GM19468 (cell line): Measurements from ENCODE around the gene ADORA1.

ENCODE experiments used
- ATAC-seq: cut with Tn5 transposase; IDR thresholded peaks from one replicate; pipeline ENCODE4 v1.9.1; 2021; ENCODE audit warnings: mild to moderate bottlenecking, moderate library complexity, moderate number of reproducible peaks; ENCODE audit not compliant: unreplicated experiment; ENCODE audit errors: extremely low read depth

Gene ADORA1

DNA sequence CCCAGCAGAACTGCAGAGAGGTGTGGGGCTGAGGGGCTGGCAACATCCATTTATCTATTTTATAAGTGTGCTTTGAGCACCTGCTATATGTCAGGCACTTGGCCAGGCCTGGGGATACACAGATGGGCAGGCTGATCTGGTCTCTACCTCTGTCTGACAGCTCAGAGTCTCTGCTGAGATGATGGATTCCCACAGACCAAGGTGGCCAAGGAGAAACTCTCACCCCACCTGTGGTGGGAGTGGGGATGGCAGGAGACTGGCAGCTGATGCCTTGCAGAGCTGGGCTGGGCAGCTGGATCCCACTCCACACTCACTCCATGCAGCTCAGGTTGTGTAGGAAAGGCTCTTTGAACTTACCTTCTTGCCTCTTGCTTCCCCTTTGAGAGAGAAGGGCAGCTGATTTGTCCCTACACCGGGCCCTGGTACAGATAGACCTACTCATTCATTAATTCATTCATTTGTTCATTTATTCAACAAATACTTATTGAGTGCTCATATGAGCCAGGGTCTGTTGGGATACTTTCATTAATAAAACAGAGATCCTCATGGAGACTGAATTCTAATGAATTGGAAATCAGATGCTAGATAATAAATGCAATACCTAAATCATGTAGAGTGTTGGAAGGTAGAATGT, 9.0 kb downstream of the ADORA1 start:
- no peak for ATAC-seq

DNA sequence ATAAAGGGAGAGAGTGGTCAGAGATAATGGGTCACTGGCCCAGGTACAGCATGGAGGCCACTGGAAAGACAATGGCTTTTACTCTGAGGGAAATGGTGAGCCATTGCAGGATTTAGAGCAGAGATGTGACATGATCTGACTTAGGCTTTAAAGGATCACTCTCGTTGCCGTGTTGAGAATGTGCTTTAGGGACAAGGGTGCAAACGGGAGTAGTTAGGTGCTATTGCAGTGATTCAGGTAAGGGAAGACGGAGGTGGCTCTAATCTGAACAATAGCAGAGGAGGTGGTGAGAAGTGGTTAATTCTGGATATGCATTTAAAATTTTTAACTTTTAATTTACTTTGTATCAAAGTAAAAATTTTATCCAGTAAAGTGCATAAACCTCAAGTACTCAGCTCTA, 9.8 kb downstream of the ADORA1 start:
- ATAC-seq = no peak

DNA sequence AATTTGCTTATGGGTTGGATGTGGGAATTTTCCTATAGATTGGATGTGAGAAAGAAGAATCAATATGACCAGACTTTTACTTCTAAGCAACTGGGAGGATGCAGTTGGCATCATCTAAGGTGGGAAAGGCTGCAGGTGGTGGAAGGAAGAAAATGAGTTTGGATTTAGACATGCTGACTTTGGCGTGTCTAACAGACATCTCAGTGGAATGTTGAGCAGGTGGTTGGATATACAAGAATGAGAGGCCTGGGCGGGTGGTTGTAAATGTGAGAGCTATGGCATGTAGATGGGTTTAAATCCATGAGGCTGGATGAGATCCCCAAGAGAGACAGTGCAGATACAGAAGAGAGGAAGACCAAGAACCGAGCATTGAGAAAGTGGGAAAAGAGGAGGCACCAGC, 10.5 kb downstream of the ADORA1 start:
- no peak for ATAC-seq

DNA sequence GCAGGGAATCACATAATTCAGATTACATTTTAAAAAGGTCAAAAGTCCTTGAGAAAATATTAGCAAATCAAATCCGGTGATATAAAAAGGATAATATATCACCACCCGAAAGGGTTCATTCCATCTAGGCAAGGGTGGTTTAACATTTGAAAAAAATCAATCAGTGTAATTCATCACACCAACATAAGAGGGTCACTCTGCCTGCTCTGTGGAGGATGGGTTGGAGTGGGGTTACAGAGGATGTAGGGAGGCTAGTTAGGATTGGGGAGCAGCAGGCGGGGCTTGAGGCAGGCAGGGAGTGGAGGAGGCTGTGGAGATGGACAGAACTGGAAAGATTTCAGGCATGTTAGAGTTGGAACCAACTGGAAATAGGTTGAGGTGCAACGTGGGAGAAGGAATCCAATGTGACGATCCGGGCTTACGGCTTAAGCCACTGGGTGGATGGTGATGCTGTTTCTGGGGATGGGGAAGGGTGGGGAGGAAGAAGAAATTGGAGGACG, 12.5 kb downstream of the ADORA1 start:
- ATAC-seq = no peak

DNA sequence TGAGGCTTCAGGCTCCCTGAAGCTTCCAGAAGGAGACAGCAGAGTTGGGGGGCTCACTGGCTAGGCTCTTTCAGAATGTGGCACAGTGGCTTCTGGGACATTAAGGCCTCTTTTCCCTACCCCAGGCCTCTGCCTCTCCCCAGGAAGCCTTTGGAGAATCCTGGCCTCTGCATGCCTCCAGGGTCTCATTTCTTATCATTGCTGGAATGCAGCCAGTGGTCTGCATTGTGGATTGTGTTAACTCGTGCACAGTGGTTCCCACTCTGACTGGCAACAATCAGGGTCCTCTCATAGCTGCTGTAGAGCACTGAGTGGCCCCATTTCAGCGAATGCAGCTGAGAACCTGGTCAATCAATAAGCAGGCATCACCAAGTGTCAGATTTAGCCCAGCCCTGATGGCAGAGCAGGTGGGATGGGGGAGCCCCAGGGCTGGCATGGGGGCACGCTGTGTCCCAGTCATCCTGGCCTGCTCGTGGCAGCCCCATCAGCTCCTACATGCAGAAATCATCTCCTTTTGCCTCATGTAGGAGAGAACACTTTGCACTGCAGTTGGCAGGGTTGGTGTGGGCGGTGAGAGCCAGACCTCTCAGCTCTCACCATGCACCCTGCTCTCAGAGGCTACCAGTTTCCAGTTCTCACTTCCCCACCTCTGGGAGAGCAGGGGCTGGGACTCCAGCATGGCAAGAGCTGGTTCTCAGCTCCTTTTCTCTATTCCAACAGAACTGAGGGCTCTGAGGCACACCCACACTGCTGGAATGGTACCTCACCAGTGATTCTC, 13.4 kb downstream of the ADORA1 start:
- ATAC-seq = no peak

DNA sequence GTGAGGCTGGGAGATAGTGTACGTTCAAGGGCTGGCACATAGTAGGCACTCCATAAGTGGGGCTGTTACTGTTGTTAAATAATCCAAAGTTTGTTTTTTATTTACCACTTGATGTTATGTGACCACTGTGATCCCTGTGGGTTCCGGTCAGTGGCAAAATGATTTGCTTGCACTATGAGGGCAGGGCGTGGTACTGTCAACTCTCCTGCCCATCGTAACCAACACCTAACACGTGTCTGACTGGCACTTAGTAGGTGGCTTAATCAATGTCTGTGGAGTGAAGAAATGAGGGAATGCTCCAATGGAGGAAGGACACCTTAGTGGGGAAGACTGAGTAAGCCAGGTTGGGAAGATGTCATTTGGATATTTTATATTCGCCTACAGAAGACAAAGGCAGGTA, 14.6 kb downstream of the ADORA1 start:
- ATAC-seq = no peak

DNA sequence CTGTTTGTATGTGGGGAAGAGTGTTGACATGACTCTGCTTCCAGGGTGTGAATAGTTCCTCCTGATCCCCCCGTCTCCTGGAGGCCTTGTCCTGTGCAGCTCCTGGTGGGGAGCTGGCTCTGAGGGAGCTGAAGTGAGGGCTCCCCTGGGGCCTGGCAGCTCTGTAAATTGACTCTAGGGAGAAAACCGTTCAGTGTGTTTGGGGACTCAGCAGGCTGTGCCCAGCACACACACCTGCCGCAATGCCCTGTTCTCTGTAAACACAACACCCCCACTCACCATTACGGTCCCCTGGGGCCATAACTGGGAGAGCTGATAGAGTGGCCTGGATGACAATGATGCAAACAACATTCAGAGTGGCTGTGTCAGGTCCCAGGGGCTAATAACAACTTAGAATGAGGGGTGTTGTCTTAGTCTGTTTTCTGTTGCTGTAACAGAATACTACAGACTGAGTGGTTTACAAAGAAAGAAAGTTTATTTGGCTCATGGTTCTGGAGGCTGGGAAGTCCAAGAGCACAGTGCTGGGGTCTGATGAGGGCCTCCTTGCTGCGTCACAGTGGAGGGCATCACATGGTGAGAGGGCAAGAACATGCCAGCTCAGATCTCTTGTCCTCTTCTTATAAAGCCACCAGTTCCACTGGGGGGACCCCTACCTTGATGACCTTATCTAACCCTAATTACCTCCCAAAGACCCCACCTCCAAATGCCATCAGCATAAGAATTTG, 15.3 kb downstream of the ADORA1 start:
- ATAC-seq = no peak

DNA sequence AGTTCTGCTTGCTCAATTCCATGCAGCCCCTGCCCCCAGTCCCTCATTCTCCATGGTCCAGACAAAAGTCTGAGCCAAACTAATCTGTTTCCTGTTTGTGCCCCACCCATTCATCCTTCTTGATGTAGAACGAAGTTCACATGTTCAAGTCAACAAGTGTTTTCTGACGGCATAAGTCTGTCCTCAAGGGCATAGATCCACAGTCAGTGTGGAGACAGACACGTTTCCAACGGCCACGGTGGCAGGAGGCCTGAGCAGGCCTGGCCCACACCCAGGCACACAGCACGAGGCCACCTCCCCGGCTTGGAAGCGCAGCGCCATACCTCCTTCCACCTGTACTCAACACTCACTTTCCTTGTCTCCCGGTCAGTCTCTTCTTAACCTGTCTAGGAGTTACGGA, 16.1 kb downstream of the ADORA1 start:
- no peak for ATAC-seq

DNA sequence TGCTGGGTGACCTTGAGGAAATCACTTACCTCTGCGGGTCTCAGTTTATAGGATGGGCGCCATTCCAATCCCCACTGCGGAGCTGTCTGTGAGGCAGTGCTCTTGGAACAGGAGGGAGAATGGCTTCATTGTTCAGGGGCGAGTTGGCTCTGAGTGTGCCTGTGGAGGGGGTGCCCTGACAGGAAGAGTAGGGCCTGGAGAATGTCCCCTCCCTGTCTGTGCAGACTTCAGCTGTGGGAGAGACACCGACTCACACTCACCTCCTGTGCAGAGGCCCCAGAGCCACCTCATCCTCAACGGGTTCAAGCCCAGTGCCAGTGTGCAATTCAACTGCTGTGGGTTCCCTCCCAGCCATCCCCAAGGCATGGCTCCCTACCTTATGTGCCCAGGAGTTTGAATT, 17.1 kb downstream of the ADORA1 start:
- no peak for ATAC-seq

DNA sequence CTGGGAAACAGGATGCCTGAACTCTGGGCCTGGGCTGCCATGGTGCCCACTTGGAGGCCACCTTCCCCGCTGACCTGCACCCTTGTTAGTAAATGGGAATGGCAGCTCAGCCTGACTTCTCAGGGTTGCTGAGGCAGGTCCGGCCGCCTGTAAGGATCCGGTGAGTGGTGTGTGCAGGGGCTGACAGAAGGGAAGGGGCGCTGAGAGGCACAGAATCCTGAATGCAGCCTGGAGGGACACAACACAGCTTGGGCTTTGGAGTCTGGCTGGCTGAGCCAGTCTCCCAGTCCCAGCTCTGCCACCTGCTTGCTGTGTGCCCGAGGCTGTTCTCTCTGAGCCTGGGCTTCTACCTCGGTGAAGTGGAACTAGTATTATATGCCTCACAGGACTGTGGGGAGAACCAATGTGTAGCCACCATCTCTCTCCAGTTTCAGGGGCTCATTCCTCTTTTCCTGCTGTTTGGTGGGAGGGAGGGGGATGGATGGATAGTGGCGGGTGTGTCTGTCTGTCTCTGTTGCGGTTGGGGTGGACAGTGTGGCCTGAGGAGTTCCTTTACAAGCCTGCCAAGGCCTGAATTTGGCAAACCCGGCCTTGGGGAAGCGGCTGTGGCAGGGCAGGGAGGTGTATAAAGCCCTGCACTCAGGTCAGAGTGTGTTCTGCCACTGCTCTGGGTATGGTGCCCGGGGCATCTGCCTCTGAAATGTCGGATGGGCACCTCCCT, 18.0 kb downstream of the ADORA1 start:
- no peak for ATAC-seq

DNA sequence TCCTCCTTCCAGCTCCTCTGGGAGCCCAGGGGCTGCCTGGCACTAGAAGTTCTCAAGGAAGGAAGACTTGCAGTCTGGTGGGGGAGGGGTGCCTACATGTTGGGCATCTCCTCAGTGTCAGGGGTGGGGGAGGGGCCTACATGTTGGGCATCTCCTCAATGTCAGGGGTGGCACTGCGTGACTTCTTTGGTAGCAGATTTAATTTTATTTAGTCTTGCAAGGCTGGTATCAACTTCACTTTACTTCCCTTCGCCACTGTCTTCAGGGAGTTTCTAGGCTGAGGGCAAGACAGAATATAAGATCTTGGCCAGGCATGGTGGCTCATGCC, 18.5 kb downstream of the ADORA1 start:
- ATAC-seq = no peak

DNA sequence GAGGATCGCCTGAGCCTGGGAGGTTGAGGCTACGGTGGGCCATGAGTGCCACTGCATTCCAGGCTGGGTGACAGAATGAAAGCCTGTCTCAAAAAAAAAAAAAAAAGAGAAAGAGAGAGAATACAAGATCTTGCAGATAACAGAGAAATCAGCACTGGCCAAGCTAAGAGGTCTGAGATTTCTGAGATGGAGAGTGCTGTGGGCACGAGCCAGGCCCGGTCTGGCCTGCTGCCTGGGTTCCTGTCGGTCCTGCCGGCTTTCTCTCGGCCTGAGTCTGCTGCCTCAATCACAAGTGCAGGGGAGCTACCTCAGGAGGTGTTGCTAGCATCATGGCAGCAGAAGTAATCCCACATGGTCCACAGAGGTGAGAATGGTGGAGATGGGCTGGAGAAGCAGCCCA, 19.0 kb downstream of the ADORA1 start:
- ATAC-seq = no peak

DNA sequence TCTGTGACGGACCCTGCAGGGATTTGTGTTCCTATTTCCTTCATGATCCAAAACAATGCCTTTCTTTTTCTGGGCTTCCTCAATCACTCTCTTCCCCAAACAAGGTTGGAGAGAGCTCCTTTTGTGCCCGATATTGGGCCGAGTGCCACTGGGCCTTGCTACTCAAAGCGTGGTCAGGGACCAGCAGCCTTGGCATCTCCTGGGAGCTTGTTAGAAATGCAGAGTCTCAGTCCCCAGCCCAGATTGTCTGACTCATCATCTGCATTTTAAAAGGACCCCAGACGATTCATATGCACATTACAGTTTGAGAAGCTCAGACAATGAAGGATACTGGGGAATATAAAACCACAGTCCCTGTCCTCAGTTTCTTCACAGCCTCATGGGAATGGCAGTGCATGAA, 19.9 kb downstream of the ADORA1 start:
- ATAC-seq = no peak

DNA sequence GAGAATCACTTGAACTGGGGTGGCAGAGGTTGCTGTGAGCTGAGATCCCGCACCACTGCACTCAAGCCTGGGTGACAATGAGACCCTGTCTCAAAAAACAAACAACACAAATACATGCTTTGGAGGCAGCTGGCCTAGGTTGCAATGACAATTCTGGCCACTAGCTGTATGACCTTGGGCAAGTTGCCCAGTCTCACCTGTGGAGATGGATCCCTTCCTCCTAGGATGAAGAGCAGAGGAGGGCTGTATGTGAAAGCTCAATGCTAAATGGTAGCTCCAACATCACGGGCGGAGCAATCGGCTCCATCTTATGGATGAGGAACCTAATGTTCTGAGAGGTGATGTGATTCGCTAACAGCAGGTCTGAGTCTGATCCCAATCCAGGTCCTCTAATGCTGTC, 20.6 kb downstream of the ADORA1 start:
- no peak for ATAC-seq

DNA sequence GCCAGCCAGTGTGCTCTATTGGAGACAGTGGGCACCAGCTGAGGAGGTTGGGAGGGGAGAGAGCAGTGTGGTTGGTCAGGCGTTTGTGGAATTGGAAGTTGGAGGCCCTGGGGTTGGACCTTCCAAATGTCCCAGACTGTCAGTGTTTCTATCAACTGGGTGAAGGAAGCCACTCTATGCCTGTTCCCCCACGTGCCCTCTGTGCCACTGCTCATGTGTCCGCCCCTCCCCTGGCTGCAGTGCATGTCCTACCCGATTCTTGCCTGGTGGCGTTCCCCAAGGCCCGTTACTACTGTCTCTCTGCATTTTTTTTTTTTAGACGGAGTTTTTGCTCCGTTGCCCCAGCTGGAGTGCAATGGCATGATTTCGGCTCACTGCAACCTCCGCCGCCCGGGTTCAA, 21.1 kb downstream of the ADORA1 start:
- ATAC-seq = no peak

DNA sequence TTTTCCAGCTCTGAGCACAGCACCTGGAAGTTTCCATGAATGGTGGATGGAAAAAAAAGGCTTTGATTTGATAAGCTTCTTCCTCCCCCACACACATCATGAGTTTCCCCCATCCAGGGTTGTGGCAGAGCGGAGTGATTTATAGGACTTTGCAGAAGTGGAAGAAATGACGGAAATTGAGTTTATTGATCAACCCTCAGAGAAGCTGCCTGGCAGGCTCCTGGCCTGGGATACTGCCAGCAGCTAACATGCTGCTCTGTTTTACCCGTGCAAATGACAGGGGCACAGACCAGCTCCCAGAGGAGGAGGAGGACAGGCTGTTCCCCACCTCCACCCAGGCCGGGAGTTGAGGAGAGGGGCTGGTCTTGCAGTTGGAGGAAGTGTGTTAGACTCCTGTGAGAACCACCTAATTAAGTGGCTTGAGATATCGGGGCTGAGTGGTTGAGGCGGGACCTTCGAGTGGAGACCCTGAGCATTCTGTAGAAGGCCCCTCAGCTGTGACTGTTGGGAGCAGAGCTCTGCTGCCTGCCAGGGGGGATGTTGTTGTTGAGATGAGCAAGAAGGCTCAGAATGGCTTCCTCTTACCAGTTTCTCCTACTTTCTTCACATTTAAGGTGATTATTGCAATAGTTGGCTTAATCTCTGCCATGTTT, 21.8 kb downstream of the ADORA1 start:
- ATAC-seq = no peak

DNA sequence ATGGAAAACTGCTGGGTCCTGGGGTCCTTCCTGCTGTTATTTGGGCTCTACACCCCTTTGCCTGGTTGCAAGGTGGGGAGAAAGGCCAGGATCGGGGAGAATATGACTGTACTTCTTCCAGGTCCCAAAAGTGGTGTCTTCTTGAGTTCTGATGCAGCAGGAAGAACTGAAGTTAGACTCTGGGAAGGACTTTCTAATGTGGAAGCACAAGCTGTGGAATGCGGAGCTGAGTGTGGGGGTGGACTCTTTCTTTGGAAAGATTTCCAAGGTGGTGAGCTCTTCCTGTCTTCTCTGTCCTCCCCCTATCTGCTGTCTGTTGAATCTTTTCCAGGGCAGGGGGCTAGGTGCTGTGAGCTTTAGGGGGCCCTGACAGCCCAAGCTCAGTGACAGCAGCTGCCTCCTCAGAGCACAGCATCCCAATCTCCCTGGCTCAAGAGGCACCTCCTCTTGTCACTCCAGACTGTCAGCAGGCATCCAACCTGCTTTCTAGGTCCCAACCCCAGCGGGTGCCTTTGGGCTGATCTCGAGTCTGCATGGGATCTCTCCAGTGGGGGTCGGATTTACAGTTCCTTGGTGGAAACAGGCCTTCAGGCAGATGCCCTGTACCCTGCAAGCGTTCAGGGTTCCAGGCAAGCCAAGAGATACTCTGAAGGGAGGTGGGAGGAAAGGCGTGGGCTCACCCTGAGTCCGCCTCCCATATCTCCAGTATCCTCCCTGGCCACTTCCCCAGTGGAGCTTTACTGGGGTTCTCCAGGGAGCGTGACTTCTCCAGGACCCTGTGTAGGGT, 23.2 kb downstream of the ADORA1 start:
- ATAC-seq = no peak

DNA sequence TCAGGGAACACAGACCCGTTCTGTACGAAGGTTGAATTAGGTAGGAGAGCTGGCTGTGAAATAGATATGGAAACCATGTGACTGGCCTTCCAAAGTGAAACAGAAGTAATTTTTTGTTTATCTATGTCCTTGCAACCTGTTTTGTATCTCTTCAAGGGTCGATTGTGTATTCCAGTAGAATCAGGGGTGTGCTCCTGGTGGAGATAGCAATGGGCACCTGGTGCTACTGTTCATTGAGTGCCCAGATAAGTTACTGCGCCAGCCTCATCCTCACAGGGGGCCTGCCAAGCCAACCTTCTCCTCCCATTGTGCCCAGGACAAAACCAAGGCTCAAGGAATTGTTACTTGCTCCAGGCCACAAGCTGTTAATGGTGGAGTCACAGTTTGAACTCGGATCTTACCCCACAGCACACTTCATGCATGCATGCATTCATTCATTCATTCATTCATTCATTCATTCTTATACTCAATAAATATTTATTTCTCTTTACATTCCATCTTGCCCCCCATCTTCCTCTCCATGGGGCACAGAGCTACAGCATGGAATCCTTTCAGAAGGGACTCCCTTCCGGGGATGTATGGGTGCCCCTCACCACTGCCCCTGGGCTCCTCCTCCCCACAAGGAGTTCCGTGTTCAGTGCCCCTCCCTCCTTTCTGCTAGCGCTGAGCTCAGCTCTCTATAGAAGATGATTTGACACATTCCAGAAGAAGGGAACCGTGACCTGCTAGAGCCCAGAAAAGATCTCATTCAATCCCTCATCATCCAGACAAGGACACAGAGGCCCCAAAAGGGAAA, 24.0 kb downstream of the ADORA1 start:
- ATAC-seq = no peak
